HepG2 (cell line): Measurements from ENCODE around the gene L3MBTL3. TPM values are rescaled to one million over a fixed set of nuclear protein-coding genes. Genes with fewer than 3 reads are reported as not detected.

Experiments used
- ATAC-seq: fragments of 200-7000 bp; cut with Tn5 transposase; 3 replicates; pipeline ENCODE4 v1.9.1; 2020; ENCODE audit warnings: mild to moderate bottlenecking, moderate library complexity
- BruUV-seq: library from RNA; stranded (reverse); fragments of 400-500 nt; replicated peaks from 2 replicates; lab custom pipeline; 2021; lab: Mats Ljungman, UMichigan
- CTCF ChIA-PET: fragments of 300-600 bp; formaldehyde crosslinking; extraction: SDS; loops from one replicate; lab custom pipeline; 2021; ENCODE audit warnings: low total read pairs, inconsistent platforms, low intra/inter-chr PET ratio; lab: Yijun Ruan, JAX
- POLR2A ChIA-PET: fragments of 350-600 bp; sonication (Branson Sonifier 250); formaldehyde crosslinking; loops from one replicate; lab custom pipeline; 2020; ENCODE audit warnings: antibody characterized with exemption, inconsistent platforms; lab: Yijun Ruan, JAX
- DNase-seq: peaks from one replicate; pipeline ENCODE4 v3.0.0-alpha.2; 2015; ENCODE audit warnings: low spot score
- FAIRE-seq: peaks from 3 replicates; lab custom pipeline; 2011; peaks lifted over from hg19 to GRCh38; lab: Jason Lieb, UNC
- H2AFZ ChIP-seq: one replicate; pipeline ENCODE4 v1.6.1; 2011; ENCODE audit warnings: low read length, inconsistent platforms
- H3K27ac ChIP-seq: fragments of 300-600 bp; 3 replicates; pipeline ENCODE4 v1.8.0; 2011; ENCODE audit warnings: mixed run types, mild to moderate bottlenecking, mixed read lengths, low read length, inconsistent platforms; ENCODE audit not compliant: insufficient read depth; ENCODE audit errors: extremely low read length
- H3K27me3 ChIP-seq, 2 experiments: fragments of 200-600 bp in 1 of 2; 2 replicates in 1 of 2; 3 replicates in 1 of 2; pipeline versions ENCODE4 v1.6.0 to v1.8.0; 2011; ENCODE audit warnings: low read length in 2 of 2, mild to moderate bottlenecking in 2 of 2, moderate library complexity in 2 of 2, inconsistent platforms in 1 of 2; ENCODE audit not compliant: insufficient read depth in 2 of 2, control insufficient read depth in 1 of 2
- H3K36me3 ChIP-seq, 2 experiments: fragments of 200-600 bp in 1 of 2; replicated peaks in 1 of 2; 2 replicates in 1 of 2; 3 replicates in 1 of 2; pipeline versions ENCODE4 v1.5.1 to v1.8.0; 2011; ENCODE audit warnings: low read length in 2 of 2, inconsistent platforms in 1 of 2; ENCODE audit not compliant: insufficient read depth in 2 of 2, control insufficient read depth in 1 of 2
- H3K4me1 ChIP-seq: 2 replicates; pipeline ENCODE4 v1.5.1; 2012; ENCODE audit warnings: low read length, inconsistent platforms; ENCODE audit not compliant: insufficient read depth
- H3K4me2 ChIP-seq: 2 replicates; pipeline ENCODE4 v1.6.0; 2011; ENCODE audit warnings: low read depth, low read length, inconsistent platforms
- H3K4me3 ChIP-seq, 3 experiments: fragments of 200-600 bp in 1 of 3; sonication (generic), shearing (Covaris generic) in 1 of 3; replicated peaks in 1 of 3; 2 replicates each; pipeline ENCODE4 v1.5.1; 2011 to 2016; ENCODE audit warnings: low read length in 3 of 3, inconsistent platforms in 2 of 3, low read depth in 2 of 3, mild to moderate bottlenecking in 2 of 3, control low read depth in 1 of 3, mixed read lengths in 1 of 3; ENCODE audit not compliant: insufficient read depth in 1 of 3
- H3K79me2 ChIP-seq: one replicate; pipeline ENCODE4 v1.6.1; 2011; ENCODE audit warnings: low read length, inconsistent platforms; ENCODE audit not compliant: insufficient read depth
- H3K9ac ChIP-seq: 2 replicates; pipeline ENCODE4 v1.6.0; 2011; ENCODE audit warnings: mild to moderate bottlenecking, low read depth, low read length, inconsistent platforms; ENCODE audit not compliant: insufficient read depth
- H3K9me3 ChIP-seq: 2 replicates; pipeline ENCODE4 v1.5.1; 2012; ENCODE audit warnings: mild to moderate bottlenecking, low read length
- H4K20me1 ChIP-seq: 2 replicates; pipeline ENCODE4 v1.6.0; 2011; ENCODE audit warnings: inconsistent platforms, mild to moderate bottlenecking, low read length, moderate library complexity; ENCODE audit not compliant: insufficient read depth
- ETV6 ChIP-seq: sonication (generic); formaldehyde crosslinking; conservative IDR thresholded peaks from 2 replicates; pipeline ENCODE4 v1.4.0; 2020; ENCODE audit warnings: missing genetic modification reagents
- HNRNPK ChIP-seq: fragments of 200-400 bp; formaldehyde crosslinking; IDR thresholded peaks from 2 replicates; pipeline ENCODE4 v1.6.1; 2018; ENCODE audit warnings: low read length, low read depth, moderate library complexity, mild to moderate bottlenecking; ENCODE audit not compliant: poor library complexity, severe bottlenecking
- JUNB ChIP-seq: sonication (generic); formaldehyde crosslinking; IDR thresholded peaks from 2 replicates; pipeline ENCODE4 v1.8.0; 2022; ENCODE audit warnings: missing genetic modification reagents, mild to moderate bottlenecking, borderline replicate concordance
- MED1 ChIP-seq: sonication (generic); formaldehyde crosslinking; IDR thresholded peaks from 2 replicates; pipeline ENCODE4 v1.4.0; 2020; ENCODE audit warnings: missing genetic modification reagents
- MED8 ChIP-seq: sonication (generic); formaldehyde crosslinking; IDR thresholded peaks from 2 replicates; pipeline ENCODE4 v1.8.1; 2023; ENCODE audit warnings: mild to moderate bottlenecking, missing genetic modification reagents; ENCODE audit not compliant: insufficient replicate concordance
- MTA3 ChIP-seq: sonication (generic); formaldehyde crosslinking; IDR thresholded peaks from 2 replicates; pipeline ENCODE4 v1.4.0; 2020; ENCODE audit warnings: missing genetic modification reagents
- NFKB2 ChIP-seq: sonication (generic); formaldehyde crosslinking; IDR thresholded peaks from 2 replicates; pipeline ENCODE4 v1.4.0; 2020; ENCODE audit warnings: missing genetic modification reagents, borderline replicate concordance
- NR3C1 ChIP-seq: sonication (generic); formaldehyde crosslinking; IDR thresholded peaks from 2 replicates; pipeline ENCODE4 v1.4.0; 2020; ENCODE audit warnings: missing genetic modification reagents
- SALL1 ChIP-seq: sonication (generic); formaldehyde crosslinking; IDR thresholded peaks from 2 replicates; pipeline ENCODE4 v1.8.0; 2022; ENCODE audit warnings: mild to moderate bottlenecking, missing genetic modification reagents
- ZC3H4 ChIP-seq: sonication (generic); formaldehyde crosslinking; IDR thresholded peaks from 2 replicates; pipeline ENCODE4 v1.4.0; 2020; ENCODE audit warnings: missing genetic modification reagents, borderline replicate concordance
- ZFY ChIP-seq: sonication (generic); formaldehyde crosslinking; IDR thresholded peaks from 2 replicates; pipeline ENCODE4 v1.4.0; 2020; ENCODE audit warnings: missing genetic modification reagents
- ZNF205 ChIP-seq: IDR thresholded peaks from 2 replicates; pipeline ENCODE4 v1.6.1; 2018; ENCODE audit warnings: missing biosample characterization, missing genetic modification reagents
- ZNF530 ChIP-seq: sonication (generic); formaldehyde crosslinking; IDR thresholded peaks from 2 replicates; pipeline ENCODE4 v1.5.0; 2020; ENCODE audit warnings: low read depth, mild to moderate bottlenecking, missing genetic modification reagents
- ZNF546 ChIP-seq: sonication (generic); formaldehyde crosslinking; conservative IDR thresholded peaks from 2 replicates; pipeline ENCODE4 v1.8.1; 2023; ENCODE audit warnings: mild to moderate bottlenecking, missing genetic modification reagents
- ZNF563 ChIP-seq: sonication (generic); formaldehyde crosslinking; IDR thresholded peaks from 2 replicates; pipeline ENCODE4 v1.8.0; 2022; ENCODE audit warnings: mild to moderate bottlenecking, moderate library complexity, missing genetic modification reagents
- WGBS: methylation state at CpG from one replicate; pipeline ENCODE4 v1.1.6; 2017; ENCODE audit warnings: low lambda C conversion rate; 5-methylcytosine and 5-hydroxymethylcytosine counted together
- in situ Hi-C: cut with HindIII; loops from 2 replicates; pipeline ENCODE4 v1.10.0; 2017; ENCODE audit warnings: low pct_unique_long_range_greater_than_20kb; ENCODE audit not compliant: extremely low pct_ligation_motif_present
- intact Hi-C: fragments of 100-400 bp; cut with micrococcal nuclease; formaldehyde crosslinking; loops from one replicate; pipeline ENCODE4 v1.10.0; 2022; ENCODE audit not compliant: unreplicated experiment
- polyA plus RNA-seq, 8 experiments: library from polyadenylated mRNA; depleted of rRNA in 3 of 8; stranded (reverse) in 7 of 8; unstranded in 1 of 8; fragments of >200 nt; fragmentation: Illumina TruSeq in 4 of 8; extraction: Trizol in 4 of 8; gene quantifications; 2 replicates each; pipeline versions ENCODE4 v1.2.1 to v1.2.3, GENCODE V29; 2011 to 2016; ENCODE audit warnings: low read depth in 4 of 8, missing spikeins in 1 of 8, mixed read lengths in 1 of 8; ENCODE audit not compliant: insufficient read depth in 1 of 8
- total RNA-seq, 5 experiments: library from RNA; depleted of rRNA; stranded (reverse); fragments of >200 nt; fragmentation: Illumina TruSeq; extraction: Trizol; gene quantifications; 2 replicates each; pipeline ENCODE4 v1.2.3, GENCODE V29; 2016; ENCODE audit warnings: low read depth in 1 of 5
- TF ChIP-seq, protein P1 (sequence below): sonication (generic); formaldehyde crosslinking; IDR thresholded peaks from 2 replicates; pipeline ENCODE4 v1.8.0; 2022; ENCODE audit warnings: mild to moderate bottlenecking, missing genetic modification reagents, borderline replicate concordance
- TF ChIP-seq, protein P2 (sequence below): sonication (generic); formaldehyde crosslinking; IDR thresholded peaks from 2 replicates; pipeline ENCODE4 v1.5.0; 2020; ENCODE audit warnings: mild to moderate bottlenecking, missing genetic modification reagents, moderate library complexity
- TF ChIP-seq, protein P3 (sequence below): sonication (generic); formaldehyde crosslinking; IDR thresholded peaks from 2 replicates; pipeline ENCODE4 v1.8.1; 2023; ENCODE audit warnings: missing genetic modification reagents, mild to moderate bottlenecking, borderline replicate concordance

Gene L3MBTL3
- total and polyA plus RNA-seq, 2 of the 13 experiments (the other 11 are each of a cell fraction or from before 2014, with no cell fraction given): 1.5 to 2.5 TPM

DNA sequence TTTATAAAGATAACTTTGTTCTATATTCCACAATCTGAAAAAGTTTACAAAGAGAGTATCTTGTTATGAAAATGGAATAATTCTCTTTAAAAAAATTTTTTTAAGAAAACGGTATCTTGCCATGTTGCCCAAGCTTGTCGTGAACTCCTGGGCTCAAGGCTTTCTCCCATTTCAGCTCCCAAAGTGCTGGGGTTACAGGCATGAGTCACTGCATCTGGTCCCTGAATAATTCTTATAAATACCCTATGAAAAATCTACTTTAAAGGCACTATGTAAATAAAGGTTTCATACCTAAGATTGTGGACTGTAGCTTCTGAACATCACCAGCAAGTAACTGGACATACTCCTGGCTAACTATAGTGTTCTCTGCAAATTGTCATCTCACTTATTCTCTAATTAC, 144.0 kb downstream of the L3MBTL3 start:
- Histone ChIP-seq H3K9me3 (peaks cover 7% of the 10 kb centered on the region), H3K27ac (no peak overlapping the region), H4K20me1 (no peaks in the 10 kb centered on the region), H3K27me3 (no peaks in the 10 kb centered on the region; a peak in 1 of 5 replicates), H3K79me2 (no peaks in the 10 kb centered on the region), H3K4me3 (no peak overlapping the region), H3K36me3 (no peaks in the 10 kb centered on the region)
- DNase-seq (no peak), FAIRE-seq (no peak)
- BruUV-seq: no TSS peak
- CTCF ChIA-PET: no interaction called here
- WGBS: 6% methylated on average over 2 of the region's 2 CpGs
- no peak for TF ChIP-seq MED8 (CRISPR knock-in tag)
- TF ChIP-seq, protein P1, sequence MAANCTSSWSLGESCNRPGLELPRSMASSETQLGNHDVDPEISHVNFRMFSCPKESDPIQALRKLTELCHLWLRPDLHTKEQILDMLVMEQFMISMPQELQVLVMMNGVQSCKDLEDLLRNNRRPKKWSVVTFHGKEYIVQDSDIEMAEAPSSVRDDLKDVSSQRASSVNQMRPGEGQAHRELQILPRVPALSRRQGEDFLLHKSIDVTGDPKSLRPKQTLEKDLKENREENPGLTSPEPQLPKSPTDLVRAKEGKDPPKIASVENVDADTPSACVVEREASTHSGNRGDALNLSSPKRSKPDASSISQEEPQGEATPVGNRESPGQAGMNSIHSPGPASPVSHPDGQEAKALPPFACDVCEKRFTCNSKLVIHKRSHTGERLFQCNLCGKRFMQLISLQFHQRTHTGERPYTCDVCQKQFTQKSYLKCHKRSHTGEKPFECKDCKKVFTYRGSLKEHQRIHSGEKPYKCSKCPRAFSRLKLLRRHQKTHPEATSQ (CRISPR knock-in tag): no peak
- TF ChIP-seq ZNF563 (CRISPR knock-in tag): no peak
- TF ChIP-seq MED1 (CRISPR knock-in tag): no peak
- TF ChIP-seq ZC3H4: no peak
- TF ChIP-seq SALL1 (CRISPR knock-in tag): no peak
- no peak for TF ChIP-seq ZNF530 (CRISPR knock-in tag)
- TF ChIP-seq, all 625 proteins: peak for 0
- ATAC-seq: no peak
- Histone ChIP-seq H3K9ac (no peak overlapping the region), H2AFZ (no peak overlapping the region), H3K4me1 (no peaks in the 10 kb centered on the region), H3K4me2 (no peak overlapping the region)
- intact Hi-C loops: no loop called here
- in situ Hi-C loops: no loop called here
- POLR2A ChIA-PET: no interaction called here

DNA sequence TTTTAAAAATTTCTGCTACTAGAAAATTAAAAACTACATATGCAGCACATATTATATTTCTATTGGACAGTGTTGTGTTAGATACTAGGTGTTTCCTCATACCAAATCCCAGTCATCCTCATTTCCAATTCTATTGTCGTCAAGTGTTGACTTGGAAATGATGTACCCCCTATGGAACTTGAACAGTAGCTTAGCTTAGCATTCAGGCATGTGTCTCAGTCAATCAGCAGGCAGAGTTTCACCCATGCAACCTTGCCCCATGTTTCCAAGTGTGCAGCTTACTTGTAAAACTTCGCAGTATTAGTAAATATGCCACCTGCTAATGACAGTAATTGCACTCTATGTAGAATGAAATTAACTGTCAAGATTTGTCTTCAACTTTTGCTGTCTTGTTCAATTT, 144.9 kb downstream of the L3MBTL3 start:
- H3K4me2 ChIP-seq: no peak overlapping the region
- WGBS: 15% methylated on average over 2 of the region's 2 CpGs
- CTCF ChIA-PET: no interaction called here
- DNase-seq (no peak), FAIRE-seq (no peak), ATAC-seq (no peak)
- no peaks in the 10 kb centered on the region for H3K79me2 ChIP-seq
- no peaks in the 10 kb centered on the region; a peak in 1 of 5 replicates for H3K27me3 ChIP-seq
- no TSS peak for BruUV-seq
- no peaks in the 10 kb centered on the region for H3K4me1 ChIP-seq
- H3K9ac ChIP-seq: no peak overlapping the region
- H3K36me3 ChIP-seq: no peaks in the 10 kb centered on the region
- intact Hi-C loops (no loop called here), in situ Hi-C loops (no loop called here)
- H3K9me3 ChIP-seq: peaks cover 7% of the 10 kb centered on the region
- H3K27ac ChIP-seq: no peak overlapping the region
- H2AFZ ChIP-seq: no peak overlapping the region
- no peaks in the 10 kb centered on the region for H4K20me1 ChIP-seq
- POLR2A ChIA-PET: no interaction called here
- no peak overlapping the region for H3K4me3 ChIP-seq
- TF ChIP-seq, protein P2, sequence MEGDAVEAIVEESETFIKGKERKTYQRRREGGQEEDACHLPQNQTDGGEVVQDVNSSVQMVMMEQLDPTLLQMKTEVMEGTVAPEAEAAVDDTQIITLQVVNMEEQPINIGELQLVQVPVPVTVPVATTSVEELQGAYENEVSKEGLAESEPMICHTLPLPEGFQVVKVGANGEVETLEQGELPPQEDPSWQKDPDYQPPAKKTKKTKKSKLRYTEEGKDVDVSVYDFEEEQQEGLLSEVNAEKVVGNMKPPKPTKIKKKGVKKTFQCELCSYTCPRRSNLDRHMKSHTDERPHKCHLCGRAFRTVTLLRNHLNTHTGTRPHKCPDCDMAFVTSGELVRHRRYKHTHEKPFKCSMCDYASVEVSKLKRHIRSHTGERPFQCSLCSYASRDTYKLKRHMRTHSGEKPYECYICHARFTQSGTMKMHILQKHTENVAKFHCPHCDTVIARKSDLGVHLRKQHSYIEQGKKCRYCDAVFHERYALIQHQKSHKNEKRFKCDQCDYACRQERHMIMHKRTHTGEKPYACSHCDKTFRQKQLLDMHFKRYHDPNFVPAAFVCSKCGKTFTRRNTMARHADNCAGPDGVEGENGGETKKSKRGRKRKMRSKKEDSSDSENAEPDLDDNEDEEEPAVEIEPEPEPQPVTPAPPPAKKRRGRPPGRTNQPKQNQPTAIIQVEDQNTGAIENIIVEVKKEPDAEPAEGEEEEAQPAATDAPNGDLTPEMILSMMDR (CRISPR knock-in tag): no peak
- TF ChIP-seq MTA3 (CRISPR knock-in tag): no peak
- no peak for TF ChIP-seq JUNB (CRISPR knock-in tag)
- TF ChIP-seq, protein P3, sequence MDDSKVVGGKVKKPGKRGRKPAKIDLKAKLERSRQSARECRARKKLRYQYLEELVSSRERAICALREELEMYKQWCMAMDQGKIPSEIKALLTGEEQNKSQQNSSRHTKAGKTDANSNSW (CRISPR knock-in tag): no peak
- no peak for TF ChIP-seq ETV6 (CRISPR knock-in tag)
- TF ChIP-seq ZNF205: no peak
- TF ChIP-seq NR3C1 (CRISPR knock-in tag): no peak
- TF ChIP-seq ZNF546 (CRISPR knock-in tag): no peak
- no peak for TF ChIP-seq HNRNPK
- TF ChIP-seq NFKB2 (CRISPR knock-in tag): no peak
- TF ChIP-seq ZFY (CRISPR knock-in tag): no peak
